ENCODE results near the gene DCLK1. TPM values are rescaled to one million over a fixed set of nuclear protein-coding genes. Genes with fewer than 3 reads are reported as not detected.

DCLK1 gene
- total RNA-seq, 1 experiment from 2014 or later, result 36.2 TPM

- Histone ChIP-seq H3K4me2 (ENCODE audit: insufficient read depth, insufficient read length, low read length) (no peak overlapping the region), H3K4me1 (ENCODE audit: insufficient read depth, low read length) (0 out of 2 replicates have a peak, but pooled peaks cover 2% of the 10 kb centered on the region), H2AFZ (ENCODE audit: low read length) (no peak overlapping the region), H4K5ac (ENCODE audit: insufficient read length, low read depth, low read length) (no peak overlapping the region), H2BK5ac (ENCODE audit: insufficient read length, low read length) (no peak overlapping the region), H3K9me3 (ENCODE audit: control insufficient read depth, low read depth, low read length) (no peaks in the 10 kb centered on the region), H4K20me1 (ENCODE audit: control insufficient read depth, insufficient read depth, insufficient read length) (no peaks in the 10 kb centered on the region), H3K23me2 (ENCODE audit: insufficient read length, low read depth, low read length, poor library complexity, severe bottlenecking) (no peaks in the 10 kb centered on the region), H2BK12ac (ENCODE audit: insufficient read length, low read depth, low read length) (no peak overlapping the region), H2AK5ac (ENCODE audit: insufficient read length, low read length) (no peak overlapping the region), H3K56ac (ENCODE audit: insufficient read length, low read depth, low read length) (no peak overlapping the region), H3K18ac (ENCODE audit: insufficient read length, low read depth, low read length) (no peak overlapping the region), H4K8ac (replicated peaks; ENCODE audit: insufficient read length, low read depth, low read length) (no peak overlapping the region), H3K79me1 (ENCODE audit: insufficient read depth, low read depth, low read length, poor library complexity, severe bottlenecking) (no peaks in the 10 kb centered on the region), H3K4ac (ENCODE audit: low read depth, low read length) (no peak overlapping the region), H3K79me2 (ENCODE audit: insufficient read depth, low read length) (no peaks in the 10 kb centered on the region), H2BK120ac (ENCODE audit: low read depth, low read length, poor library complexity, severe bottlenecking) (no peak overlapping the region), H3K9ac (ENCODE audit: extremely low read depth, insufficient read length, low read length) (no peak overlapping the region), H3K14ac (ENCODE audit: insufficient read depth, low read length) (no peak overlapping the region), H2BK15ac (ENCODE audit: low read depth, low read length) (no peak overlapping the region), H4K91ac (ENCODE audit: insufficient read length, low read depth, low read length) (no peak overlapping the region), H3K27me3 (ENCODE audit: insufficient read depth, low read length) (no peaks in the 10 kb centered on the region), H3T11ph (ENCODE audit: low read length) (no peak overlapping the region), H3K23ac (ENCODE audit: insufficient read length, low read depth, low read length) (no peak overlapping the region), H3K27ac (ENCODE audit: insufficient read length, low read depth, low read length) (no peak overlapping the region), H2BK20ac (ENCODE audit: low read depth, low read length, poor library complexity, severe bottlenecking) (no peak overlapping the region)
- H3K36me3 Mint-ChIP-seq (ENCODE audit: insufficient read depth in 1 of 3, low read depth in 3 of 3), result no peaks in the 10 kb centered on the region; a peak in 1 of 7 replicates
- no peaks in the 10 kb centered on the region for H3K4me1 Mint-ChIP-seq
- H3K27me3 Mint-ChIP-seq (ENCODE audit: low read depth), result no peaks in the 10 kb centered on the region
- DNase-seq, result no peak
- no peaks in the 10 kb centered on the region for H3K9me3 Mint-ChIP-seq
- WGBS (ENCODE audit: extremely low coverage, insufficient read length, low lambda C conversion rate), result no CpG with 5 or more reads among the region's 2 CpGs
- no peak for TF ChIP-seq CTCF (conservative IDR thresholded peaks at IDR 0.05)
- H3K27ac Mint-ChIP-seq, result no peak overlapping the region
- no peak overlapping the region for H3K4me3 Mint-ChIP-seq
Observed at GRCh38 chr13:36108954-36109353, 22.2 kb downstream of the DCLK1 start.
